GM19035 (cell line): ENCODE measurements around the gene SLC28A2.

Source experiments
- ATAC-seq: cut with Tn5 transposase; IDR thresholded peaks from one replicate; pipeline ENCODE4 v1.9.1; 2021; ENCODE audit not compliant: unreplicated experiment

Gene SLC28A2

DNA sequence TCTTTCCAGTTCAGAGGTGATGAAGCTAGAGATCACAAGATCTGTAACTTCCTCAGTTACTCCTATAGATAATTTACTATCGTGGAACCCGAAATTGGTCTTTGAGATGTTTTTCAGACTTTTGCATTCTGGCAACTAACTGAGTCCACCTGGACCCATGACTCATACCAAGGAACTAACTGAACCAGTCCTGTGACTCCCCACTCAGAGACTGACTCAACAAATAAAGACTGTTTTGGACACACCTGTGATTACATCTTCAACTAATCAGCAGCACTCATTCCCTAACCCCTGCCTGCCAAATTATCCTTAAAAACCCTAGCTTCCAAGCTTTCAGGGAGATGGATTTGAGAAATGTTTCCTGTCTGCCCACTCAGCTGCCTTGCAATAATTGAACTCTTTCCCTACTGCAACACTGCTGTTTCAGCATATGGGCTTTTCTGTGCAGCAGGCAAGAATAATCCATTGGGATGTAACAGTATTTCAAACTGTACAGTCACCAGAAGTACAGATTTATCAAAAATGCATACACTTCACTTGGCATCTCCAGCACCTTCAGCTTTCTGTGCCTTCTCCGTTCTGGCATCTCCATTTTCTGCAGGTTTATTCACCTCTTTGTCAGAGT, 68.7 kb downstream of the SLC28A2 start:
- ATAC-seq, result no peak

DNA sequence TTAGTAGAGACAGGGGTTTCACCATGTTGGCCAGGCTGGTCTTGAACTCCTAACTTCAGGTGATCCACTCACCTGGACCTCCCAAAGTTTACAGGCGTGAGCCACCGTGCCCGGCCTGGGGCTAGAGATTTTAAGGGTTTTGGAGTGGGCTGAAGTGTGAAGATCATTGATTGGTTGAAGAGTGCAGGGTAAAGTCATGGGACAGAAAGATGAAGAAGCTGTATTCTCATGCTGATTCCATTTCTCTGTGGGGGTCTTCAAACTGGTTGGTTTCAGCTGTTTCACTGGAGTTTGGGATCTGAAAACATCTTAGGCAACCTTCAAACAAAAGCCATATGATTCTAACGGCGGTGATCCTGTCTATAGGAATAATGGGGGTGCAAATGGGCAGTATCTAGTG, 74.2 kb downstream of the SLC28A2 start:
- no peak for ATAC-seq

DNA sequence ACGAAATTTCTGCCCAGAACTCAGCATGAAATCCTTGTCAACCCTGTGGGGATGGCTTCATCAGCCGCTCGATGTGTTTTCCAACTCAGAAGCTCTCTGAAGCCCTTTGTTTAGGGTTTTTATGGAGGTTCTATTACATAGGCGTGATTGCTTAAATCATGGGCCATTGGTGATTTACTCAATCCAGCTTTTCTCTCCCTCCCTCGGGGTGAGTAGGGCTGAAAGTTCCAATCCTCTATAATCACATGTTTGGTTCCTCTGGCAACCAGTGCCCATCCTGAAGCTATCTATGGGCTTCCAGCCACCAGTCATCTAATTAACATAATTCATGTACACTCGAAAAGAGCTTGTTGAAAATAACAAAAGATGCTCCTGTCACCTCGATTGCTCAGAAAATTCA, 74.7 kb downstream of the SLC28A2 start:
- ATAC-seq, result no peak
